Mucosa of descending colon (tissue), 3 donors: ENCODE measurements around the gene PSMG3. TPM values are rescaled to one million over a fixed set of nuclear protein-coding genes. Genes with fewer than 3 reads are reported as not detected.
"Not testable (repeated sequence)": the region's sequence is repeated elsewhere in the genome, so short reads cannot be mapped to it uniquely, and the experiment has no call there.

Source experiments
- ATAC-seq: fragments of 200-7000 bp; cut with Tn5 transposase; one replicate; pipeline ENCODE4 v1.9.1; 2020; ENCODE audit warnings: mild to moderate bottlenecking, moderate library complexity
- DNase-seq, 3 donors: peaks; one replicate each; pipeline ENCODE4 v3.0.0-alpha.2; 2020
- H3K36me3 ChIP-seq: fragments of 200-600 bp; one replicate; pipeline ENCODE4 v1.8.0; 2021; ENCODE audit warnings: low read depth, mild to moderate bottlenecking
- H3K4me1 ChIP-seq: fragments of 200-600 bp; one replicate; pipeline ENCODE4 v1.8.0; 2021; ENCODE audit warnings: low read depth, mild to moderate bottlenecking
- H3K4me3 ChIP-seq: fragments of 200-600 bp; one replicate; pipeline ENCODE4 v1.8.0; 2021; ENCODE audit warnings: mild to moderate bottlenecking
- H3K9me3 ChIP-seq: fragments of 200-600 bp; one replicate; pipeline ENCODE4 v1.8.0; 2021; ENCODE audit warnings: mild to moderate bottlenecking
- CTCF ChIP-seq: fragments of 200-600 bp; IDR thresholded peaks from one replicate; pipeline ENCODE4 v1.8.0; 2022; ENCODE audit warnings: antibody characterized with exemption, mild to moderate bottlenecking
- intact Hi-C, 2 donors: fragments of 100-400 bp; cut with DNase I in 1 of 2; cut with micrococcal nuclease in 1 of 2; formaldehyde crosslinking; loops; one replicate each; pipeline versions ENCODE4 v1.11.0 to v1.11.1; 2022; cut with DNase I, micrococcal nuclease
- total RNA-seq, 3 donors: library from RNA; stranded (reverse); fragmentation: NEBNext Ultra II Directional in 2 of 3; extraction: Animal tissue kit (Norgen Biotek cat#: 25700) in 2 of 3; gene quantifications; one replicate each; pipeline versions ENCODE4 v1.2.1 to v1.2.4, GENCODE V29; 2021 to 2023
- donor health status: DM: no; HTN: no; CAD: no; lungs with moderate emphysema.
- donor health status: DM: no; HTN: no; CAD: no.
- donor health status: DM: no; HTN: yes; CAD: no.

Gene PSMG3
- total RNA-seq, 3 donors from 2014 or later, result 22.6 to 26.0 (median 22.9) TPM

DNA sequence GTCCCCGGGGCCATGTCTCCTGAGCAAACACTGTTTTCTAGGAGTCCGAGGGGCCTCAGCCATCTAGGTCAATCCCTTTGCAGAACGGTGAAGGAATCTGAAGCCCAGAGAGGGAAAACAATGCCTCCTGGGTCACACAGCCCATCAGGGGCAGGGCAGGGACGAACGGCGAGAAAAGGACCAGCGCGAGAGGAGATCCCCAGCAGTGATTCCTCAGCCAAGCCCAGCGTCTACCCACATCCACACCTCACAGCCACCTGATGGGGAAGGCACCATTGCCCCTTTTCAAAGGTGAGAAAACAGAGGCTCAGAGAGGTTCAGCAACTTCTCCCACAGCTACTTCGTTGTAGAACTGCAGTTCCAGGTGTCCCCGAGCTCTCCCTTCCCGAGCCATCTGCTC, 17.9 kb upstream of the PSMG3 start:
- intact Hi-C loops, result no loop called here
- TF ChIP-seq CTCF, result no peak
- ATAC-seq (no peak), DNase-seq (no peak)
- peaks cover 8% of the 10 kb centered on the region for H3K9me3 ChIP-seq
- no peaks in the 10 kb centered on the region for H3K36me3 ChIP-seq
- H3K4me3 ChIP-seq, result no peak overlapping the region
- H3K4me1 ChIP-seq, result no peaks in the 10 kb centered on the region

GRCh38 chr7:1586827-1587705, 17.2 kb upstream of the PSMG3 start:
- Histone ChIP-seq H3K4me3 (no peak overlapping the region), H3K9me3 (peaks cover 8% of the 10 kb centered on the region), H3K4me1 (no peaks in the 10 kb centered on the region), H3K36me3 (no peaks in the 10 kb centered on the region)
- DNase-seq, result no peak
- ATAC-seq, result no peak
- TF ChIP-seq CTCF, result no peak
- intact Hi-C loops, result no loop called here

GRCh38 chr7:1586126-1586826, 16.4 kb upstream of the PSMG3 start:
- H3K4me3 ChIP-seq, result no peak overlapping the region
- ATAC-seq (no peak), DNase-seq (no peak)
- TF ChIP-seq CTCF, result no peak
- intact Hi-C loops, result no loop called here
- H3K36me3 ChIP-seq, result no peaks in the 10 kb centered on the region
- peaks cover 8% of the 10 kb centered on the region for H3K9me3 ChIP-seq
- no peaks in the 10 kb centered on the region for H3K4me1 ChIP-seq

DNA sequence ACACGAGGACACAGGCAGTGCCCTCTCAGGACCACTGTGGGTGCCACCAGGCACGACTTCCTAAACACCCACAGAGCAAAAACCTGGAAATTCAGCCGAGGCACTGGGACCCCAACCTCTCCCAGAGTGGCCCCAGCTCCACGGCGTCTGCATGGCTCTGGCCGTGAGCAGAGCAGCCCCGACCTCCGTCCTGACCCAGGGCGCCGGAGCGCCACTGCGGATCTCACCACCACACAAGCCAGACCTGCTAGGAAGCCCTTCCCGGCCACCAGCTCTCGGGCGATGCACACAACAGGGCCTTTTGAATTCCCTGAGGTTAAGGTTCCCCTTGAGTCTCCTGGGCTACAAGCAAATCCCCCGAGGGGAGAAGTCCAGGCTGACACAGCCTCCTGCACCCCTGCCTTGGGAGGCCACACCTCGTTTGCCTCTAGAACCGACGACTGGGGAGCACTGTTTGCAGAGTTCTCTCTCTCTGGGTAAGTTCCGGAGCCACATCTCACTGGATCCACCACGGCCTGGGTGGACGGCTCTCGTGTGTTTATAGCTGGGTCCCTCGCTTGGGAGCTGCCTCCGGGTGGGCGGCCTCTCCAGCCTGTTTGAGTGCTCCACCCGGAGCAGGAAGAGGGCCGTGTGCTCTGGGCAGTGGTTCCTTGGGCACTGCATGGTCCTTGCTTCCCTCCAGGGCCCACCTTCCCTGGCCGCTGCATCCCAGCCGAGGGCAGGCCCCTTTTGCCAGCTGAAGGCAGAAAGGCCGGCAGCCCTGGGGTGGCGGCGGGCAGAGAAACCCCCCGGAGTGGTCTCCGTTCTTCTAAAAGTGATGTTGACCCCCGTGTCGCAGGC, 15.5 kb upstream of the PSMG3 start:
- no peak overlapping the region for H3K4me3 ChIP-seq
- H3K36me3 ChIP-seq, result no peaks in the 10 kb centered on the region
- DNase-seq (no peak), ATAC-seq (no peak)
- TF ChIP-seq CTCF, result no peak
- intact Hi-C loops, result no loop called here
- H3K9me3 ChIP-seq, result peaks cover 8% of the 10 kb centered on the region
- H3K4me1 ChIP-seq, result no peaks in the 10 kb centered on the region

DNA sequence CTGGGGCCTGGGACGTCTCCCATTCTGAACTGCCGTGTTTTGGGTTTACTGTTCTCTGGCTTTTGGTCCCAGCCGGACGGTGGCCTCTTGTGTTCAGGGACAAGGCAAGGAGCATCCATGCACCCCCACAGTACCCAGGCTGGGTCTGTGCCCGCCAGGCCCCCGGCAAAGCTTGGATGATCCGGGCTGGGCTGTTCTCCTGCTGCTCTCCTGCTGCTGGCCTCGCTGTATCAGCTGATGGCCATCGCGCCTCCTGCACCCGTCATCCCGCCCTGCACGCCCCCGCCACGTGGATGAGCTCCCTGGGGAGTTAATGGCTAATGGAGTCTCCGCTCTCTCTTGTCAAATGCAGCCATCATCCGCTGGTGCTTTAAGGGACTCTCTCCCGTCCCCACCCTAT, 14.9 kb upstream of the PSMG3 start:
- Histone ChIP-seq H3K4me1 (no peaks in the 10 kb centered on the region), H3K9me3 (peaks cover 8% of the 10 kb centered on the region), H3K4me3 (no peak overlapping the region), H3K36me3 (no peaks in the 10 kb centered on the region)
- no peak for TF ChIP-seq CTCF
- no peak for DNase-seq
- no peak for ATAC-seq
- intact Hi-C loops, result loop anchor here in 1 of 2 donors (5.0 kb wide), 1 partner anchor 628 kb away; no protein-coding TSS in a partner anchor

GRCh38 chr7:1583241-1583930, 13.6 kb upstream of the PSMG3 start:
- ATAC-seq, DNase-seq, H3K4me3 ChIP-seq, H3K9me3 ChIP-seq, H3K36me3 ChIP-seq, H3K4me1 ChIP-seq: not testable (repeated sequence)
- intact Hi-C loops, result loop anchor here in 1 of 2 donors (5.0 kb wide), 1 partner anchor 629 kb away; no protein-coding TSS in a partner anchor
